ENCODE measurements around the gene ALOX5AP.

Gene ALOX5AP

GRCh38 chr13:30715837-30716236, 19.5 kb upstream of the ALOX5AP start:
- no peaks in the 10 kb centered on the region for H3K36me3 ChIP-seq (ENCODE audit: control insufficient read depth, insufficient read depth, low read length)
- H3K27ac ChIP-seq (ENCODE audit: low read depth, low read length) = no peak overlapping the region
- no peaks in the 10 kb centered on the region for H3K4me1 ChIP-seq (ENCODE audit: control insufficient read depth, insufficient read depth, low read length)
- H3K4me3 ChIP-seq (ENCODE audit: low read depth, low read length) = no peak overlapping the region
- H3K9me3 ChIP-seq (ENCODE audit: control insufficient read depth, insufficient read depth, low read depth, low read length) = no peaks in the 10 kb centered on the region
- no peak overlapping the region for H3K9ac ChIP-seq (ENCODE audit: low read length)
- H3K27me3 ChIP-seq (ENCODE audit: control insufficient read depth, insufficient read depth, low read length) = no peaks in the 10 kb centered on the region

- Histone ChIP-seq H3K27ac (ENCODE audit: low read depth, low read length) (no peak overlapping the region), H3K9me3 (ENCODE audit: control insufficient read depth, insufficient read depth, low read depth, low read length) (no peaks in the 10 kb centered on the region), H3K4me3 (ENCODE audit: low read depth, low read length) (no peak overlapping the region), H3K36me3 (ENCODE audit: control insufficient read depth, insufficient read depth, low read length) (no peaks in the 10 kb centered on the region), H3K9ac (ENCODE audit: low read length) (no peak overlapping the region), H3K27me3 (ENCODE audit: control insufficient read depth, insufficient read depth, low read length) (no peaks in the 10 kb centered on the region), H3K4me1 (ENCODE audit: control insufficient read depth, insufficient read depth, low read length) (no peaks in the 10 kb centered on the region)
Measured at GRCh38 chr13:30718661-30719524, 16.4 kb upstream of the ALOX5AP start.

- H3K27ac ChIP-seq (ENCODE audit: low read depth, low read length) = no peak overlapping the region
Measured at GRCh38 chr13:30719525-30719914, 15.8 kb upstream of the ALOX5AP start.

GRCh38 chr13:30720172-30720869, 15.0 kb upstream of the ALOX5AP start:
- Histone ChIP-seq H3K4me1 (ENCODE audit: control insufficient read depth, insufficient read depth, low read length) (no peaks in the 10 kb centered on the region), H3K9ac (ENCODE audit: low read length) (no peak overlapping the region), H3K27ac (ENCODE audit: low read depth, low read length) (no peak overlapping the region), H3K27me3 (ENCODE audit: control insufficient read depth, insufficient read depth, low read length) (no peaks in the 10 kb centered on the region), H3K9me3 (ENCODE audit: control insufficient read depth, insufficient read depth, low read depth, low read length) (no peaks in the 10 kb centered on the region), H3K4me3 (ENCODE audit: low read depth, low read length) (no peak overlapping the region), H3K36me3 (ENCODE audit: control insufficient read depth, insufficient read depth, low read length) (no peaks in the 10 kb centered on the region)

More at GRCh38 chr13:30719525-30719914, 15.8 kb upstream of the ALOX5AP start:
- Histone ChIP-seq H3K9ac (ENCODE audit: low read length) (no peak overlapping the region), H3K4me1 (ENCODE audit: control insufficient read depth, insufficient read depth, low read length) (no peaks in the 10 kb centered on the region), H3K36me3 (ENCODE audit: control insufficient read depth, insufficient read depth, low read length) (no peaks in the 10 kb centered on the region), H3K4me3 (ENCODE audit: low read depth, low read length) (no peak overlapping the region), H3K9me3 (ENCODE audit: control insufficient read depth, insufficient read depth, low read depth, low read length) (no peaks in the 10 kb centered on the region), H3K27me3 (ENCODE audit: control insufficient read depth, insufficient read depth, low read length) (no peaks in the 10 kb centered on the region)

- Histone ChIP-seq H3K27ac (ENCODE audit: low read depth, low read length) (no peak overlapping the region), H3K27me3 (ENCODE audit: control insufficient read depth, insufficient read depth, low read length) (no peaks in the 10 kb centered on the region), H3K9me3 (ENCODE audit: control insufficient read depth, insufficient read depth, low read depth, low read length) (no peaks in the 10 kb centered on the region), H3K9ac (ENCODE audit: low read length) (no peak overlapping the region), H3K4me3 (ENCODE audit: low read depth, low read length) (no peak overlapping the region), H3K36me3 (ENCODE audit: control insufficient read depth, insufficient read depth, low read length) (no peaks in the 10 kb centered on the region), H3K4me1 (ENCODE audit: control insufficient read depth, insufficient read depth, low read length) (no peaks in the 10 kb centered on the region)
Measured at GRCh38 chr13:30721936-30722335, 13.4 kb upstream of the ALOX5AP start.

- no peak overlapping the region for H3K4me3 ChIP-seq (ENCODE audit: low read depth, low read length)
- H3K27me3 ChIP-seq (ENCODE audit: control insufficient read depth, insufficient read depth, low read length) = no peaks in the 10 kb centered on the region
- H3K9me3 ChIP-seq (ENCODE audit: control insufficient read depth, insufficient read depth, low read depth, low read length) = no peaks in the 10 kb centered on the region
- H3K4me1 ChIP-seq (ENCODE audit: control insufficient read depth, insufficient read depth, low read length) = no peaks in the 10 kb centered on the region
- H3K36me3 ChIP-seq (ENCODE audit: control insufficient read depth, insufficient read depth, low read length) = no peaks in the 10 kb centered on the region
- no peak overlapping the region for H3K27ac ChIP-seq (ENCODE audit: low read depth, low read length)
- no peak overlapping the region for H3K9ac ChIP-seq (ENCODE audit: low read length)
Measured at GRCh38 chr13:30722361-30722760, 13.0 kb upstream of the ALOX5AP start.

- Histone ChIP-seq H3K4me1 (ENCODE audit: control insufficient read depth, insufficient read depth, low read length) (no peaks in the 10 kb centered on the region), H3K27ac (ENCODE audit: low read depth, low read length) (no peak overlapping the region), H3K9ac (ENCODE audit: low read length) (no peak overlapping the region)
Measured at GRCh38 chr13:30724778-30725177, 10.6 kb upstream of the ALOX5AP start.

GRCh38 chr13:30725326-30726085, 9.8 kb upstream of the ALOX5AP start:
- H3K36me3 ChIP-seq (ENCODE audit: control insufficient read depth, insufficient read depth, low read length) = no peaks in the 10 kb centered on the region
- no peak overlapping the region for H3K9ac ChIP-seq (ENCODE audit: low read length)
- no peak overlapping the region for H3K4me3 ChIP-seq (ENCODE audit: low read depth, low read length)
- no peaks in the 10 kb centered on the region for H3K27me3 ChIP-seq (ENCODE audit: control insufficient read depth, insufficient read depth, low read length)
- H3K4me1 ChIP-seq (ENCODE audit: control insufficient read depth, insufficient read depth, low read length) = no peaks in the 10 kb centered on the region
- no peak overlapping the region for H3K27ac ChIP-seq (ENCODE audit: low read depth, low read length)
- H3K9me3 ChIP-seq (ENCODE audit: control insufficient read depth, insufficient read depth, low read depth, low read length) = no peaks in the 10 kb centered on the region

More at GRCh38 chr13:30724778-30725177, 10.6 kb upstream of the ALOX5AP start:
- Histone ChIP-seq H3K27me3 (ENCODE audit: control insufficient read depth, insufficient read depth, low read length) (no peaks in the 10 kb centered on the region), H3K4me3 (ENCODE audit: low read depth, low read length) (no peak overlapping the region), H3K36me3 (ENCODE audit: control insufficient read depth, insufficient read depth, low read length) (no peaks in the 10 kb centered on the region), H3K9me3 (ENCODE audit: control insufficient read depth, insufficient read depth, low read depth, low read length) (no peaks in the 10 kb centered on the region)

GRCh38 chr13:30726192-30726591, 9.2 kb upstream of the ALOX5AP start:
- no peak overlapping the region for H3K4me3 ChIP-seq (ENCODE audit: low read depth, low read length)
- H3K9ac ChIP-seq (ENCODE audit: low read length) = no peak overlapping the region
- no peaks in the 10 kb centered on the region for H3K9me3 ChIP-seq (ENCODE audit: control insufficient read depth, insufficient read depth, low read depth, low read length)
- H3K36me3 ChIP-seq (ENCODE audit: control insufficient read depth, insufficient read depth, low read length) = no peaks in the 10 kb centered on the region
- no peaks in the 10 kb centered on the region for H3K27me3 ChIP-seq (ENCODE audit: control insufficient read depth, insufficient read depth, low read length)
- no peak overlapping the region for H3K27ac ChIP-seq (ENCODE audit: low read depth, low read length)
- no peaks in the 10 kb centered on the region for H3K4me1 ChIP-seq (ENCODE audit: control insufficient read depth, insufficient read depth, low read length)

GRCh38 chr13:30727491-30728355, 7.6 kb upstream of the ALOX5AP start:
- Histone ChIP-seq H3K4me3 (ENCODE audit: low read depth, low read length) (no peak overlapping the region), H3K9me3 (ENCODE audit: control insufficient read depth, insufficient read depth, low read depth, low read length) (no peaks in the 10 kb centered on the region), H3K4me1 (ENCODE audit: control insufficient read depth, insufficient read depth, low read length) (no peaks in the 10 kb centered on the region), H3K27me3 (ENCODE audit: control insufficient read depth, insufficient read depth, low read length) (no peaks in the 10 kb centered on the region), H3K27ac (ENCODE audit: low read depth, low read length) (no peak overlapping the region), H3K36me3 (ENCODE audit: control insufficient read depth, insufficient read depth, low read length) (no peaks in the 10 kb centered on the region), H3K9ac (ENCODE audit: low read length) (no peak overlapping the region)

All from HUES6 (cell line).